ENCODE data around the gene FSTL4. TPM values are rescaled to one million over a fixed set of nuclear protein-coding genes. Genes with fewer than 3 reads are reported as not detected.

FSTL4 gene
- total RNA-seq, 4 donors from 2014 or later = 5.1 to 8.3 (median 6.0) TPM

GRCh38 chr5:133226186-133226585, 386.2 kb downstream of the FSTL4 start:
- DNase-seq (ENCODE audit: low spot score in 2 of 2) = no peak
- intact Hi-C loops (cut with DNase I; ENCODE audit: low total_unique reads) = no loop called here
- 43 to 50% methylated on average over 1 of the region's 1 CpG for WGBS, 2 donors
- TF ChIP-seq POLR2A (IDR thresholded peaks at IDR 0.05) (no peak), CTCF (IDR thresholded peaks at IDR 0.05) (no peak)
- H3K4me3 ChIP-seq (ENCODE audit: low read depth, poor library complexity, severe bottlenecking) = no peak overlapping the region

- intact Hi-C loops (cut with DNase I; ENCODE audit: low total_unique reads) = no loop called here
- TF ChIP-seq CTCF (IDR thresholded peaks at IDR 0.05) (no peak), POLR2A (IDR thresholded peaks at IDR 0.05) (no peak)
- DNase-seq (ENCODE audit: low spot score in 2 of 2) = no peak
- WGBS, 2 donors = 49% methylated on average over 7 of the region's 7 CpGs
- H3K4me3 ChIP-seq (ENCODE audit: low read depth, poor library complexity, severe bottlenecking) = no peak overlapping the region
Measured at GRCh38 chr5:133225671-133226152, 386.6 kb downstream of the FSTL4 start.

- peak in 1 of 2 donors; percentile 14 for DNase-seq (ENCODE audit: low spot score in 2 of 2)
- no peak overlapping the region for H3K4me3 ChIP-seq (ENCODE audit: low read depth, poor library complexity, severe bottlenecking)
- intact Hi-C loops (cut with DNase I; ENCODE audit: low total_unique reads) = no loop called here
- WGBS, 2 donors = 60 to 71% methylated on average over 8 of the region's 8 CpGs
- no peak for TF ChIP-seq POLR2A (IDR thresholded peaks at IDR 0.05)
- TF ChIP-seq CTCF (IDR thresholded peaks at IDR 0.05) = no peak
Measured at GRCh38 chr5:133222979-133223378, 389.4 kb downstream of the FSTL4 start.

GRCh38 chr5:133222521-133222920, 389.8 kb downstream of the FSTL4 start:
- intact Hi-C loops (cut with DNase I; ENCODE audit: low total_unique reads) = no loop called here
- TF ChIP-seq CTCF (IDR thresholded peaks at IDR 0.05) (no peak), POLR2A (IDR thresholded peaks at IDR 0.05) (no peak)
- H3K4me3 ChIP-seq (ENCODE audit: low read depth, poor library complexity, severe bottlenecking) = no peak overlapping the region
- 83 to 90% methylated on average over 4 of the region's 4 CpGs for WGBS, 2 donors
- DNase-seq (ENCODE audit: low spot score in 2 of 2) = peak in 1 of 2 donors; percentile 54

GRCh38 chr5:133222040-133222439, 390.3 kb downstream of the FSTL4 start:
- DNase-seq (ENCODE audit: low spot score in 2 of 2) = peak in 1 of 2 donors; percentile 66
- no peak overlapping the region for H3K4me3 ChIP-seq (ENCODE audit: low read depth, poor library complexity, severe bottlenecking)
- intact Hi-C loops (cut with DNase I; ENCODE audit: low total_unique reads) = no loop called here
- WGBS, 2 donors = 95 to 100% methylated on average over 6 of the region's 6 CpGs
- TF ChIP-seq POLR2A (IDR thresholded peaks at IDR 0.05) (no peak), CTCF (IDR thresholded peaks at IDR 0.05) (no peak)

All from lower leg skin (tissue), 4 donors.